GM12878 (cell line): ENCODE data around the gene SLMAP. TPM values are rescaled to one million over a fixed set of nuclear protein-coding genes. Genes with fewer than 3 reads are reported as not detected.

Experiments used
- ATAC-seq: fragments of 200-7000 bp; cut with Tn5 transposase; 3 replicates; pipeline ENCODE4 v1.9.1; 2020; ENCODE audit warnings: mild to moderate bottlenecking, moderate library complexity
- BruUV-seq: library from RNA; stranded (reverse); fragments of 400-500 nt; replicated peaks from 2 replicates; lab custom pipeline; 2021; lab: Mats Ljungman, UMichigan
- CTCF ChIA-PET: fragments of 300-600 bp; sonication (Branson Sonifier 250); formaldehyde crosslinking; extraction: SDS; loops from one replicate; lab custom pipeline; 2021; ENCODE audit warnings: inconsistent platforms; lab: Yijun Ruan, JAX
- POLR2A ChIA-PET: fragments of 350-600 bp; formaldehyde crosslinking; extraction: SDS; loops from one replicate; lab custom pipeline; 2021; ENCODE audit warnings: inconsistent platforms; lab: Charles Lee
- RAD21 ChIA-PET: fragments of 300-600 bp; sonication (Branson Sonifier 250); formaldehyde crosslinking; loops from one replicate; lab custom pipeline; 2023; ENCODE audit warnings: antibody characterized with exemption; ENCODE audit not compliant: unreplicated experiment; lab: Charles Lee
- SMC1A ChIA-PET: fragments of 300-600 bp; sonication (Branson Sonifier 250); formaldehyde crosslinking; loops from one replicate; lab custom pipeline; 2023; ENCODE audit not compliant: unreplicated experiment, uncharacterized antibody; lab: Charles Lee
- DNase-seq: peaks from one replicate; pipeline ENCODE4 v3.0.0-alpha.2; 2011; ENCODE audit warnings: low read depth, low spot score
- FAIRE-seq: peaks from 3 replicates; lab custom pipeline; 2011; peaks lifted over from hg19 to GRCh38; lab: Jason Lieb, UNC
- H2AFZ ChIP-seq: 2 replicates; pipeline ENCODE4 v1.6.0; 2011; ENCODE audit warnings: low read depth, low read length, control low read depth; ENCODE audit not compliant: control insufficient read depth
- H3K27ac ChIP-seq: 2 replicates; pipeline ENCODE4 v1.5.1; 2011; ENCODE audit warnings: control low read depth; ENCODE audit not compliant: control insufficient read depth, insufficient read depth
- H3K27me3 ChIP-seq, 2 experiments: replicated peaks in 1 of 2; 2 replicates each; pipeline versions ENCODE4 v1.6.0 to v1.6.1; 2011; ENCODE audit warnings: low read length in 1 of 2; ENCODE audit not compliant: control insufficient read depth in 2 of 2, insufficient read depth in 2 of 2
- H3K36me3 ChIP-seq, 2 experiments: 2 replicates each; pipeline ENCODE4 v1.5.1; 2011; ENCODE audit warnings: low read length in 1 of 2; ENCODE audit not compliant: control insufficient read depth in 2 of 2, insufficient read depth in 2 of 2
- H3K4me1 ChIP-seq: 2 replicates; pipeline ENCODE4 v1.6.1; 2011; ENCODE audit warnings: mild to moderate bottlenecking, low read length, moderate library complexity, mixed read lengths; ENCODE audit not compliant: control insufficient read depth, insufficient read depth
- H3K4me2 ChIP-seq: 2 replicates; pipeline ENCODE4 v1.6.0; 2011; ENCODE audit warnings: control low read depth; ENCODE audit not compliant: control insufficient read depth, insufficient read depth
- H3K4me3 ChIP-seq: fragments of 200-600 bp; sonication (generic); 2 replicates; pipeline ENCODE4 v1.5.1; 2016
- H3K79me2 ChIP-seq: 2 replicates; pipeline ENCODE4 v1.6.0; 2011; ENCODE audit warnings: low read length; ENCODE audit not compliant: control insufficient read depth, insufficient read depth
- H3K9ac ChIP-seq: 2 replicates; pipeline ENCODE4 v1.8.0; 2011; ENCODE audit warnings: low read length, control low read depth, mixed read lengths; ENCODE audit not compliant: control insufficient read depth, insufficient read depth
- H3K9me3 ChIP-seq: replicated peaks from 3 replicates; pipeline ENCODE4 v1.5.1; 2011; ENCODE audit warnings: mild to moderate bottlenecking, low read length; ENCODE audit not compliant: control insufficient read depth, insufficient read depth
- H4K20me1 ChIP-seq: 2 replicates; pipeline ENCODE4 v1.6.0; 2011; ENCODE audit not compliant: control insufficient read depth, insufficient read depth
- BMI1 ChIP-seq: fragments of 450-650 bp; IDR thresholded peaks from 2 replicates; pipeline ENCODE4 v1.6.1; 2016; ENCODE audit warnings: mild to moderate bottlenecking, moderate library complexity, borderline replicate concordance
- BRCA1 ChIP-seq: IDR thresholded peaks from 2 replicates; pipeline ENCODE4 v1.6.1; 2011; ENCODE audit warnings: low read depth, low read length, improper control_type of control experiment
- EP300 ChIP-seq, 2 experiments: fragments of 150-350 bp in 1 of 2; IDR thresholded peaks; 2 replicates each; pipeline ENCODE4 v1.6.1; 2011 to 2012; ENCODE audit warnings: low read depth in 2 of 2, low read length in 2 of 2, borderline replicate concordance in 1 of 2, improper control_type of control experiment in 1 of 2, inconsistent platforms in 1 of 2; ENCODE audit not compliant: control insufficient read depth in 1 of 2
- KDM1A ChIP-seq: fragments of 200-600 bp; sonication (generic); IDR thresholded peaks from 2 replicates; pipeline ENCODE4 v1.6.1; 2016; ENCODE audit warnings: borderline replicate concordance
- MXI1 ChIP-seq: fragments of 150-350 bp; IDR thresholded peaks from 2 replicates; pipeline ENCODE4 v1.6.1; 2011; ENCODE audit warnings: low read depth, mild to moderate bottlenecking, inconsistent platforms, low read length, improper control_type of control experiment
- PML ChIP-seq: IDR thresholded peaks from 2 replicates; pipeline ENCODE4 v1.6.1; 2012; ENCODE audit warnings: low read length, inconsistent platforms
- RELA ChIP-seq: fragments of 450-650 bp; IDR thresholded peaks from 2 replicates; pipeline ENCODE4 v1.8.0; 2014; ENCODE audit warnings: borderline replicate concordance; ENCODE audit not compliant: partially characterized antibody
- SREBF1 ChIP-seq: IDR thresholded peaks from 2 replicates; pipeline ENCODE4 v1.6.1; 2012; ENCODE audit warnings: mild to moderate bottlenecking, low read length
- SRF ChIP-seq, 2 experiments: IDR thresholded peaks; 2 replicates each; pipeline ENCODE4 v1.6.1; 2011; ENCODE audit warnings: low read depth in 2 of 2, low read length in 2 of 2, mild to moderate bottlenecking in 1 of 2, moderate library complexity in 1 of 2
- YY1 ChIP-seq: IDR thresholded peaks from 2 replicates; pipeline ENCODE4 v1.6.1; 2011; ENCODE audit warnings: low read depth, mild to moderate bottlenecking, low read length
- WGBS: methylation state at CpG from one replicate; pipeline ENCODE4 v1.1.6; 2016; ENCODE audit warnings: low lambda C conversion rate; ENCODE audit not compliant: insufficient replicate concordance, insufficient coverage; ENCODE audit errors: missing lambda C conversion rate; 5-methylcytosine and 5-hydroxymethylcytosine counted together
- in situ Hi-C: fragments of 300-500 bp; cut with MboI; formaldehyde crosslinking; loops from 9 replicates; pipeline ENCODE4 v1.14.3; 2018; ENCODE audit warnings: mixed read lengths
- intact Hi-C: fragments of 100-400 bp; cut with micrococcal nuclease; formaldehyde crosslinking; loops from one replicate; pipeline ENCODE4 v1.14.2; 2022; ENCODE audit not compliant: unreplicated experiment
- polyA plus RNA-seq, 11 experiments: library from polyadenylated mRNA; depleted of rRNA in 4 of 11; unstranded in 6 of 11; stranded (reverse) in 5 of 11; fragments of >200 nt; fragmentation: Nextera tagmentation in 4 of 11; fragmentation: Illumina TruSeq in 1 of 11; extraction: Ambion mirVana in 4 of 11; extraction: Trizol in 1 of 11; gene quantifications; 1 replicate in 1 of 11; 2 replicates in 10 of 11; pipeline versions ENCODE4 v1.2.1 to v1.2.3, GENCODE V29; 2011 to 2016; ENCODE audit warnings: inconsistent platforms in 2 of 11, missing spikeins in 2 of 11, low read depth in 1 of 11
- total RNA-seq, 4 experiments: library from RNA; depleted of rRNA in 3 of 4; stranded (reverse); fragments of >200 nt in 3 of 4; fragmentation: Illumina TruSeq in 1 of 4; extraction: Trizol in 1 of 4; gene quantifications; 2 replicates each; pipeline versions ENCODE4 v1.2.1 to v1.2.3, GENCODE V29; 2013 to 2021
- TF ChIP-seq, protein P1 (sequence below): fragments of 450-650 bp; IDR thresholded peaks from 2 replicates; pipeline ENCODE4 v1.6.1; 2018; ENCODE audit warnings: mild to moderate bottlenecking, low read depth, moderate library complexity; ENCODE audit not compliant: partially characterized antibody

Gene SLMAP
- total and polyA plus RNA-seq, 10 of the 15 experiments (the other 5 are each of a cell fraction or from before 2014, with no cell fraction given): 8.3 to 43.8 (median 26.4) TPM

DNA sequence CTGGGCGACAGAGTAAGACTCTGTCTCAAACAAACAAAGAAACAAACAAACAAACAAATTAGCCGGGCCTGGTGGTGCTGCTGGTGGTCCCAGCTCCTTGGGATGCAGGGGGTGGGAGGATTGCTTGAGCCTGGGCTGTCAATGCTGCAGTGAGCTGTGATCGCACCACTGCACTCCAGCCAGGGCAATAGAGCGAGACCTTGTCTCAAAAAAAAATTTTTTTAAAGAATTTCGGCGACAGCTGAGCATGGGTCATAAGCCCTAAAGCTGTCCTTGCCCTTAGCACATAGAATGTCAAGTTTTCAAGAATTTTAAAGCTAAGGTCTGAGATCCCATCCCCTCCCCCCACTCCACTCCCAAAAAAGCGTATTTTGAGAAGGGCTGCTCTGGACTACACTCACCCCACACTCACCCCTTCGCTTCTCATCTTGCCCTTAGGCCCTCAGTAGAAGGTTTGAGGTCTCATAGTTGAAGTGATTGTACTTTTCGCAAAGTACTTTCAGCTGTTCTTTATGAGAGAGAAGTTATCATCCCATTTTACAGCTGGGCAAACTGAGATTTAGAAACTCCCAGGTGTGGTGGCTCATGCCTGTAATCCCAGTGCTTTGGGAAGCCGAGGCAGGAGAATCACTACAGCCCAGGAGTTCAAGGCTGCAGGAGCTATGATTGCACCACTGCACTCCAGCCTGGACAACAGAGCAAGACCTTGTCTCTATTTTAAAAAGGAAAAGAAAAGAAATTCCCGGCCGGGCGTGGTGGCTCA is 217.8 kb downstream of the SLMAP start:
- ChIA-PET RAD21 (interaction anchor here (1.1 kb wide), 1 partner anchor 10 kb away, joined by 3 read pairs; no protein-coding TSS in a partner anchor), SMC1A (interaction anchor here (0.5 to 2.7 kb wide), 3 partner anchors 9 to 149 kb away, joined by 4 to 12 read pairs (median 4); no protein-coding TSS in a partner anchor), CTCF (interaction anchor here (0.6 to 1.6 kb wide), 2 partner anchors 11 to 12 kb away, joined by 3 to 7 read pairs; no protein-coding TSS in a partner anchor), POLR2A (no interaction called here)
- H3K79me2 ChIP-seq: no peaks in the 10 kb centered on the region
- H3K4me1 ChIP-seq: no peaks in the 10 kb centered on the region
- ATAC-seq (no peak), DNase-seq (no peak), FAIRE-seq (no peak)
- H4K20me1 ChIP-seq: no peaks in the 10 kb centered on the region
- no peak overlapping the region for H3K4me2 ChIP-seq
- BruUV-seq: no TSS peak
- intact Hi-C loops: no loop called here
- no peak overlapping the region for H2AFZ ChIP-seq
- H3K27me3 ChIP-seq: no peaks in the 10 kb centered on the region
- H3K27ac ChIP-seq: no peak overlapping the region
- in situ Hi-C loops: no loop called here
- TF ChIP-seq MXI1: no peak
- no peak for TF ChIP-seq RELA
- no peaks in the 10 kb centered on the region for H3K9me3 ChIP-seq
- no peak overlapping the region for H3K4me3 ChIP-seq
- WGBS: 63% methylated on average over 13 of the region's 13 CpGs
- H3K9ac ChIP-seq: no peak overlapping the region
- H3K36me3 ChIP-seq: no peaks in the 10 kb centered on the region

DNA sequence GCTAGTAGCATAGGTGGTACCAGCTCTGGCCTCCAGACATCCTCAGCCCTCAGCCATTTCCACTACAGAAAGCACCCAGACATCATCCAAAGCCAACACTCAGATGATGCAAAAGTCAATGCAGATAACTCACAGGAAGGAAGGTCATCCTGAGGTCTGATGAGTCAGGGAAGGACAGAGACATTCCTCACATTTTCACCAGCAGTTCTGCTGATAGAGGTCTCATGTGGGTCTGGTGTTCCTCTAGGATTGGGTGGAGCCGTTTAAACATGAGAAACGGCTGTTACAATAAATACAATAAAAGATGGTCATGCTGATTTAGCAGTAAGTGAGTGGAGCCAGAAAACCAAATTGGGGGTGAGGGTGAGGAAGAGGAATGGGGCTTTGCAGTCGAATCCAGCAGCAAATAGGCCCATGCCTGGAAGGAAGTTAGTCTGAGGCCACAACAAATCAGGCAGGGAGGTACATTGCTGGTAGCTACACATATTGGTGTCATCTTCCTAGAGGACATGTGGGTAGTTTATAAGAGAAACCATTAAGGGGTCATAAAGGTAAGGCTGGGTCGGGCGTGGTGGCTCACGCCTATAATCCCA is 218.8 kb downstream of the SLMAP start:
- RAD21 ChIA-PET: interaction anchor here (0.7 kb wide), 1 partner anchor 988 kb away, joined by 3 read pairs; no protein-coding TSS in a partner anchor
- Histone ChIP-seq H3K79me2 (no peaks in the 10 kb centered on the region), H3K27ac (no peak overlapping the region), H2AFZ (no peak overlapping the region), H3K4me1 (no peaks in the 10 kb centered on the region), H3K4me2 (no peak overlapping the region), H3K4me3 (no peak overlapping the region), H3K9ac (no peak overlapping the region), H3K27me3 (no peaks in the 10 kb centered on the region), H3K9me3 (no peaks in the 10 kb centered on the region), H3K36me3 (no peaks in the 10 kb centered on the region), H4K20me1 (no peaks in the 10 kb centered on the region)
- in situ Hi-C loops (no loop called here), intact Hi-C loops (no loop called here)
- ATAC-seq (no peak), DNase-seq (no peak), FAIRE-seq (no peak)
- CTCF ChIA-PET: interaction anchor here (0.6 to 1.7 kb wide), 3 partner anchors 10 to 332 kb away, joined by 3 to 5 read pairs (median 3); partner anchors contain the start of genes HTD2 and RPP14
- SMC1A ChIA-PET: interaction anchor here (0.5 to 2.7 kb wide), 4 partner anchors 8 to 150 kb away, joined by 3 to 12 read pairs (median 4); no protein-coding TSS in a partner anchor
- POLR2A ChIA-PET: interaction anchor here (0.6 kb wide), 1 partner anchor 43 kb away, joined by 5 read pairs; no protein-coding TSS in a partner anchor
- 59% methylated on average over 6 of the region's 6 CpGs for WGBS
- BruUV-seq: no TSS peak
- TF ChIP-seq KDM1A (no peak), PML (no peak), BRCA1 (no peak), YY1 (no peak), SRF (IDR thresholded peaks at IDR 0.05; ENCODE audit: low read depth in 2 of 2, low read length in 2 of 2) (no peak), EP300 (IDR thresholded peaks at IDR 0.05; ENCODE audit: borderline replicate concordance in 1 of 2, control insufficient read depth in 1 of 2, low read depth in 2 of 2, low read length in 2 of 2) (no peak), BMI1 (no peak), SREBF1 (no peak)
- TF ChIP-seq, protein P1, sequence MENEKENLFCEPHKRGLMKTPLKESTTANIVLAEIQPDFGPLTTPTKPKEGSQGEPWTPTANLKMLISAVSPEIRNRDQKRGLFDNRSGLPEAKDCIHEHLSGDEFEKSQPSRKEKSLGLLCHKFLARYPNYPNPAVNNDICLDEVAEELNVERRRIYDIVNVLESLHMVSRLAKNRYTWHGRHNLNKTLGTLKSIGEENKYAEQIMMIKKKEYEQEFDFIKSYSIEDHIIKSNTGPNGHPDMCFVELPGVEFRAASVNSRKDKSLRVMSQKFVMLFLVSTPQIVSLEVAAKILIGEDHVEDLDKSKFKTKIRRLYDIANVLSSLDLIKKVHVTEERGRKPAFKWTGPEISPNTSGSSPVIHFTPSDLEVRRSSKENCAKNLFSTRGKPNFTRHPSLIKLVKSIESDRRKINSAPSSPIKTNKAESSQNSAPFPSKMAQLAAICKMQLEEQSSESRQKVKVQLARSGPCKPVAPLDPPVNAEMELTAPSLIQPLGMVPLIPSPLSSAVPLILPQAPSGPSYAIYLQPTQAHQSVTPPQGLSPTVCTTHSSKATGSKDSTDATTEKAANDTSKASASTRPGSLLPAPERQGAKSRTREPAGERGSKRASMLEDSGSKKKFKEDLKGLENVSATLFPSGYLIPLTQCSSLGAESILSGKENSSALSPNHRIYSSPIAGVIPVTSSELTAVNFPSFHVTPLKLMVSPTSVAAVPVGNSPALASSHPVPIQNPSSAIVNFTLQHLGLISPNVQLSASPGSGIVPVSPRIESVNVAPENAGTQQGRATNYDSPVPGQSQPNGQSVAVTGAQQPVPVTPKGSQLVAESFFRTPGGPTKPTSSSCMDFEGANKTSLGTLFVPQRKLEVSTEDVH: no peak
